Fibroblast of lung (primary cell): ENCODE results near the gene PUS1.

Experiments
- CTCF ChIP-seq, 2 donors: IDR thresholded peaks in 1 of 2; conservative IDR thresholded peaks in 1 of 2; 1 replicate in 1 of 2; 2 replicates in 1 of 2; pipeline ENCODE4 v1.5.1; 2011 to 2012; ENCODE audit warnings: low read length in 2 of 2, control low read depth in 1 of 2, inconsistent platforms in 1 of 2, low read depth in 1 of 2, mild to moderate bottlenecking in 1 of 2
- EZH2 ChIP-seq: IDR thresholded peaks from 2 replicates; pipeline ENCODE4 v1.5.1; 2012; ENCODE audit warnings: low read length, control low read depth, mild to moderate bottlenecking; ENCODE audit errors: missing control alignments

- TF ChIP-seq CTCF (conservative IDR thresholded peaks at IDR 0.05 in 1 of 2, IDR thresholded peaks at IDR 0.05 in 1 of 2; ENCODE audit: low read depth in 1 of 2, low read length in 2 of 2) (no peak), EZH2 (no peak)
These were observed 1.7 kb upstream of the PUS1 start for GRCh38 chr12:131927110-131928079.
